OCI-LY3 (cell line): ENCODE measurements around the gene POLR2L.

Source experiments
- H2AFZ ChIP-seq: fragments of 200-600, 300-600 bp; shearing (Covaris generic); 2 replicates; pipeline ENCODE4 v1.6.0; 2014; ENCODE audit warnings: antibody characterized with exemption, low read depth, low read length
- H3K27ac ChIP-seq: fragments of 200-600, 300-600 bp; sonication (generic); 2 replicates; pipeline ENCODE4 v1.5.1; 2014; ENCODE audit warnings: mild to moderate bottlenecking, low read length, moderate library complexity, mixed read lengths
- H3K27me3 ChIP-seq: fragments of 200-600, 300-600 bp; sonication (generic); 2 replicates; pipeline ENCODE4 v1.6.1; 2014; ENCODE audit warnings: low read depth, low read length, mixed read lengths
- H3K36me3 ChIP-seq: fragments of 200-600, 300-600 bp; sonication (generic); replicated peaks from 2 replicates; pipeline ENCODE3; 2014; ENCODE audit warnings: low read depth, low read length, mixed read lengths
- H3K4me1 ChIP-seq: fragments of 300-600, 200-600 bp; sonication (generic); 2 replicates; pipeline ENCODE4 v1.6.1; 2014; ENCODE audit warnings: low read length, mixed read lengths
- H3K4me2 ChIP-seq: fragments of 200-600, 300-600 bp; sonication (generic); 2 replicates; pipeline ENCODE4 v1.6.1; 2014; ENCODE audit warnings: low read length, mixed read lengths
- H3K4me3 ChIP-seq: fragments of 300-600, 200-600 bp; sonication (generic); 2 replicates; pipeline ENCODE4 v1.5.1; 2014; ENCODE audit warnings: antibody characterized with exemption, mild to moderate bottlenecking, low read length, moderate library complexity
- H3K79me2 ChIP-seq: fragments of 300-600, 200-600 bp; shearing (Covaris generic); 2 replicates; pipeline ENCODE4 v1.6.1; 2014; ENCODE audit warnings: mild to moderate bottlenecking, low read length, mixed read lengths
- H3K9ac ChIP-seq: fragments of 300-600, 200-600 bp; shearing (Covaris generic); 2 replicates; pipeline ENCODE4 v1.6.0; 2014; ENCODE audit warnings: mild to moderate bottlenecking, low read length, moderate library complexity
- H3K9me3 ChIP-seq: fragments of 200-600, 300-600 bp; shearing (Covaris generic); 2 replicates; pipeline ENCODE4 v1.6.1; 2014; ENCODE audit warnings: low read length, mixed read lengths; ENCODE audit not compliant: insufficient read depth
- H4K20me1 ChIP-seq: fragments of 200-600, 300-600 bp; sonication (generic); 2 replicates; pipeline ENCODE4 v1.6.1; 2016; ENCODE audit warnings: low read length, mixed read lengths; ENCODE audit not compliant: insufficient read depth
- EZH2phosphoT487 ChIP-seq: fragments of 200-600 bp; shearing (Covaris generic); IDR thresholded peaks from 2 replicates; pipeline ENCODE4 v1.6.1; 2018; ENCODE audit warnings: antibody characterized with exemption, mixed run types, low read depth
- TF ChIP-seq, protein P1 (sequence below): fragments of 200-600, 300-600 bp; sonication (generic); IDR thresholded peaks from 2 replicates; pipeline ENCODE4 v1.5.1; 2014; ENCODE audit warnings: antibody characterized with exemption, low read length, low read depth

Gene POLR2L

GRCh38 chr11:826227-826621, 16.1 kb downstream of the POLR2L start:
- no peaks in the 10 kb centered on the region for H3K9me3 ChIP-seq
- H3K27me3 ChIP-seq: no peaks in the 10 kb centered on the region
- H3K4me3 ChIP-seq: peak overlapping the region; percentile 81
- peak overlapping the region; percentile 51; the same call in 1 of the 2 replicates for H3K27ac ChIP-seq
- H3K9ac ChIP-seq: peak overlapping the region; percentile 76; the same call in 1 of the 2 replicates
- peak overlapping the region; percentile 92 for H3K4me2 ChIP-seq
- H3K4me1 ChIP-seq: peaks cover 34% of the 10 kb centered on the region
- H3K79me2 ChIP-seq: no peaks in the 10 kb centered on the region
- peaks cover 11% of the 10 kb centered on the region for H3K36me3 ChIP-seq
- peaks cover 4% of the 10 kb centered on the region for H4K20me1 ChIP-seq
- H2AFZ ChIP-seq: no peak overlapping the region
- TF ChIP-seq, protein P1, sequence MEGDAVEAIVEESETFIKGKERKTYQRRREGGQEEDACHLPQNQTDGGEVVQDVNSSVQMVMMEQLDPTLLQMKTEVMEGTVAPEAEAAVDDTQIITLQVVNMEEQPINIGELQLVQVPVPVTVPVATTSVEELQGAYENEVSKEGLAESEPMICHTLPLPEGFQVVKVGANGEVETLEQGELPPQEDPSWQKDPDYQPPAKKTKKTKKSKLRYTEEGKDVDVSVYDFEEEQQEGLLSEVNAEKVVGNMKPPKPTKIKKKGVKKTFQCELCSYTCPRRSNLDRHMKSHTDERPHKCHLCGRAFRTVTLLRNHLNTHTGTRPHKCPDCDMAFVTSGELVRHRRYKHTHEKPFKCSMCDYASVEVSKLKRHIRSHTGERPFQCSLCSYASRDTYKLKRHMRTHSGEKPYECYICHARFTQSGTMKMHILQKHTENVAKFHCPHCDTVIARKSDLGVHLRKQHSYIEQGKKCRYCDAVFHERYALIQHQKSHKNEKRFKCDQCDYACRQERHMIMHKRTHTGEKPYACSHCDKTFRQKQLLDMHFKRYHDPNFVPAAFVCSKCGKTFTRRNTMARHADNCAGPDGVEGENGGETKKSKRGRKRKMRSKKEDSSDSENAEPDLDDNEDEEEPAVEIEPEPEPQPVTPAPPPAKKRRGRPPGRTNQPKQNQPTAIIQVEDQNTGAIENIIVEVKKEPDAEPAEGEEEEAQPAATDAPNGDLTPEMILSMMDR: no peak

GRCh38 chr11:825366-826226, 16.7 kb downstream of the POLR2L start:
- H2AFZ ChIP-seq: no peak overlapping the region
- no peaks in the 10 kb centered on the region for H3K27me3 ChIP-seq
- peak overlapping the region; percentile 92 for H3K4me2 ChIP-seq
- H3K27ac ChIP-seq: no peak overlapping the region
- peaks cover 39% of the 10 kb centered on the region for H3K4me1 ChIP-seq
- peaks cover 11% of the 10 kb centered on the region for H3K36me3 ChIP-seq
- no peak for TF ChIP-seq EZH2phosphoT487
- TF ChIP-seq, protein P1: no peak
- peaks cover 11% of the 10 kb centered on the region for H4K20me1 ChIP-seq
- no peaks in the 10 kb centered on the region for H3K9me3 ChIP-seq
- peak overlapping the region; percentile 81 for H3K4me3 ChIP-seq
- peak overlapping the region; percentile 76; the same call in 1 of the 2 replicates for H3K9ac ChIP-seq
- H3K79me2 ChIP-seq: peaks cover 5% of the 10 kb centered on the region; the same call in 1 of the 2 replicates

DNA sequence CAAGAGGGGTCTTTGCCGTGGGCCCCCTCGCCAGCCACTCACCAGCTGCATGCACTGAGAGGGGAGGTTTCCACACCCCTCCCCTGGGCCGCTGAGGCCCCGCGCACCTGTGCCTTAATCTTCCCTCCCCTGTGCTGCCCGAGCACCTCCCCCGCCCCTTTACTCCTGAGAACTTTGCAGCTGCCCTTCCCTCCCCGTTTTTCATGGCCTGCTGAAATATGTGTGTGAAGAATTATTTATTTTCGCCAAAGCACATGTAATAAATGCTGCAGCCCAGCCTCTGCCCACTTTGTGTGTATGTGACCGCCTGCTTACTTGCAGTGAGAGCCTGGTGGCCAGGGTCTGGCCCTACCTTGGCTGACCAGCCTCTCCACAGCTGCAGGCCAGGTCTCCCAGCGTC, 17.4 kb downstream of the POLR2L start:
- Histone ChIP-seq H3K79me2 (peaks cover 11% of the 10 kb centered on the region; the same call in 1 of the 2 replicates), H4K20me1 (peaks cover 16% of the 10 kb centered on the region), H3K27me3 (no peaks in the 10 kb centered on the region), H3K4me1 (peaks cover 41% of the 10 kb centered on the region), H3K27ac (no peak overlapping the region), H3K36me3 (peaks cover 11% of the 10 kb centered on the region), H3K9ac (no peak overlapping the region), H2AFZ (no peak overlapping the region), H3K4me2 (no peak overlapping the region), H3K9me3 (no peaks in the 10 kb centered on the region), H3K4me3 (no peak overlapping the region)
- TF ChIP-seq EZH2phosphoT487: no peak
- TF ChIP-seq, protein P1: no peak

GRCh38 chr11:824292-824880, 17.9 kb downstream of the POLR2L start:
- peaks cover 11% of the 10 kb centered on the region for H3K36me3 ChIP-seq
- H3K27me3 ChIP-seq: no peaks in the 10 kb centered on the region
- no peak overlapping the region for H3K27ac ChIP-seq
- no peaks in the 10 kb centered on the region for H3K9me3 ChIP-seq
- H3K4me2 ChIP-seq: no peak overlapping the region
- TF ChIP-seq, protein P1: no peak
- TF ChIP-seq EZH2phosphoT487: no peak
- H3K79me2 ChIP-seq: peaks cover 11% of the 10 kb centered on the region; the same call in 1 of the 2 replicates
- no peak overlapping the region for H3K4me3 ChIP-seq
- H2AFZ ChIP-seq: no peak overlapping the region
- peaks cover 35% of the 10 kb centered on the region for H3K4me1 ChIP-seq
- H4K20me1 ChIP-seq: peaks cover 16% of the 10 kb centered on the region
- no peak overlapping the region for H3K9ac ChIP-seq
